Stimulated activated effector memory CD8-positive, alpha-beta T cell treated with anti-CD3 and anti-CD28 coated beads, Interleukin-12 subunit alpha, Interleukin-12 subunit beta, amount 100 ng/mL, for 72 hours (primary cell): ENCODE results near the gene JOSD1.
A peak's percentile ranks its signal among the peaks of the same experiment; 100 is the strongest.

ENCODE experiments used
- ATAC-seq: fragments of 150-1000 bp; cut with Tn5 transposase; 2 replicates; pipeline ENCODE4 v1.10.0; 2021
- DNase-seq, 2 donors: peaks; one replicate each; pipeline ENCODE4 v3.0.0; 2021 to 2022; ENCODE audit warnings: low spot score in 2 of 2
- H3K27ac Mint-ChIP-seq: one replicate; pipeline ENCODE4 v1.8.0; 2022; ENCODE audit warnings: mild to moderate bottlenecking, mixed read lengths
- H3K36me3 Mint-ChIP-seq: one replicate; pipeline ENCODE4 v1.8.0; 2022; ENCODE audit warnings: mild to moderate bottlenecking, mixed read lengths
- H3K4me1 Mint-ChIP-seq: one replicate; pipeline ENCODE4 v1.8.0; 2022; ENCODE audit warnings: mixed read lengths
- H3K4me3 Mint-ChIP-seq: one replicate; pipeline ENCODE4 v1.8.0; 2022; ENCODE audit warnings: mild to moderate bottlenecking, mixed read lengths
- H3K9me3 Mint-ChIP-seq: one replicate; pipeline ENCODE4 v1.8.0; 2022; ENCODE audit warnings: mixed read lengths

The JOSD1 gene

DNA sequence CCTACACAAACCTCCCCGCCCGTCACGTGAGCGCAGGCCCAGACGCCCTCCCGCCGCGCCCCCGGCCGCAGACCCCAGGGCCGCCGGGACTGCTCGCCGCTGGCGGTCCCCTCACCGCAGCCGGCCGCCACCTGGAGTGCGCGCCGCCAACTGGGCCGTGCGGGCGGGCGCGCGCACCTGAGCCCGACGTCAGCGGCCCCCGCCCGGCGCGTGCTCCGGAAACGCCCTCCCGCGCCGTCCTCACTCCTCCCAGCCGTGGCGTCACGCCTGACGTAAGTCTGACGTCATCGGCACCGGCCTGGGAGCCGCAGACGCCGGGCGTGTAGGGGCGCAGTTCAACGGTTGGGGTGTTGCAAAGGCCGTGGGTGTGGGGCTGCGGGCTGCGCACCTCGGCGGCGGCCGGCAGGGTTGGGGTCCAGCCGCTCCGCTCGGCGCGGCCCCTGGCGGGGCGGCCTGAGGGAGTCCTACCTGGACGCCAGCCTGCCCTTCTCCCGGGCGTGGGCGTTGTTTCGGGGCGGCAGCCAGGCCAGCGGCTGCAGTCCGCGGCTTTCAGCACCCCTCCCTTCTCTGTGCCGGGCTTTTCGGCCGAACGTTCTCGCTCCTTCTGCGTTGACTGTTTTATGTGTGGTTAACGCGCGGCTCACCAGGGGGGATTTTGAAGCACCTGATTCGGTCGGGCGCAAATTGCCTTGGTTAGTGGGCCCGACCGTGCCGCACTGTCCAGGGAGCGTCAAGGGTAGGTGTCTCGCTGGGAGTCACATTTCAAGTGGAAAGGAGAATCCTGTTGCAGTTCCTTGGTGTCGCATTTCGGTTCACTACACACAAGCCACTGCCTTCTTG is at the start of gene JOSD1:
TSS of gene JOSD1 (minus strand) at position 155 of the 840 bp plus-strand sequence. CDS start 956 bp downstream, outside the sequence.
- H3K27ac Mint-ChIP-seq = peak within 1 kb of the TSS; percentile 91
- peaks cover 55% of the 10 kb centered on the region for H3K36me3 Mint-ChIP-seq
- H3K4me1 Mint-ChIP-seq = peaks cover 37% of the 10 kb centered on the region
- peak; percentile 99 for DNase-seq
- H3K4me3 Mint-ChIP-seq = peak within 1 kb of the TSS; percentile 83
- peak; percentile 63 for ATAC-seq
- no peaks in the 10 kb centered on the region for H3K9me3 Mint-ChIP-seq

DNA sequence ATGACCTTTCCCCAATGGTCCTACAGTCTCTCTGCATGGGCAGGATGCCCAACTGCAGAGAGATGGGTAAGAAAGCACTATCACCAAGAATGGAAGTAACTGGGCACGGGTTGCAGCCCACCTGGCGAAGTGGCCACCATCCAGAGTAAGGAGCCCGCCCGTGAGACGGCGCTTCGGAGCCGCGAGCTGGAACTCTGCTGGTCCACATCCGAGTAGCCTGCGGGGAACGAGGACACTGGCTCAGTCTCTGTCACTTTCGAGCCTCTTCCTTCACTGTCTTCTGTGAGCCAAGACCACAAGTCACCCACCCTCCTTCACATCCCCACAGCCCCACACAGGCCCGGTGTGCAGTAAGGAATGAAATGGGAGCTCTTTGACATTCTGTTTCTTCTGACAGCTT is 49.4 kb upstream of the JOSD1 start:
- no peaks in the 10 kb centered on the region for H3K9me3 Mint-ChIP-seq
- H3K36me3 Mint-ChIP-seq = peaks cover 100% of the 10 kb centered on the region
- no peak for ATAC-seq
- no peak for DNase-seq
- peak overlapping the region; percentile 99 for H3K27ac Mint-ChIP-seq
- H3K4me1 Mint-ChIP-seq = peaks cover 52% of the 10 kb centered on the region
- peak overlapping the region; percentile 96 for H3K4me3 Mint-ChIP-seq

DNA sequence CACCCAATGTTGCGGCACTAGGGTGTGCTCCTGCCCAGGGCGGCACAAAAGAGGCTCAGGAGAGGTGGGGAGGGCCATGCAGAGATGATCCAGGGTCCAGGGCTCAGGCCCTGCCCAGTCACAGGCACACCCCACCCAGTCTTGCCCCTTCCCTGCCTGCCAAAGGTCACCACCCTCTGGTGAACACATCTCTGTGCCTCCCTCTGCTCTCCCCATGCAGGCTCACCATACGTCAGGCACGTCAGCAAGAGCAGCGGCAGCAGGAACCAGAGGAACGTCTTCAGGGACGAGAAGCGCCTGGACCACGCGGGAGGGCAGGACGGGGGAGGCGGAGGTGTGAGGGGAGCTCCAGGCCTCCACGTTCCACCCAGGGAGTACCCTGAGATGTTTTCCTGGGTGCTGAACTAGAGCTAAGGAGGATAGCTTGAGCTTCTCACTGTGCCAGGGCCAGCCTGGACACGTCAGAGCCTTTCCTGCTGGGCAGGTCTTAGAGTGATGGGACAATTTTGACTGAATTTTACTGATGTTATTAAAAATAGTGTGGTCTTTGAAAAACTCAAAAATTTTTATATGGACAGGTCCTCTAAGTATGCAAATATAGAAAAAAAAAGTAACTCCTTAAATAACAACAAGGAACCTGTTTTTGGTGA is 47.9 kb upstream of the JOSD1 start:
- H3K4me1 Mint-ChIP-seq = peaks cover 43% of the 10 kb centered on the region
- DNase-seq (no peak), ATAC-seq (no peak)
- no peaks in the 10 kb centered on the region for H3K9me3 Mint-ChIP-seq
- H3K36me3 Mint-ChIP-seq = peaks cover 100% of the 10 kb centered on the region
- no peak overlapping the region for H3K4me3 Mint-ChIP-seq
- H3K27ac Mint-ChIP-seq = peak overlapping the region; percentile 99

DNA sequence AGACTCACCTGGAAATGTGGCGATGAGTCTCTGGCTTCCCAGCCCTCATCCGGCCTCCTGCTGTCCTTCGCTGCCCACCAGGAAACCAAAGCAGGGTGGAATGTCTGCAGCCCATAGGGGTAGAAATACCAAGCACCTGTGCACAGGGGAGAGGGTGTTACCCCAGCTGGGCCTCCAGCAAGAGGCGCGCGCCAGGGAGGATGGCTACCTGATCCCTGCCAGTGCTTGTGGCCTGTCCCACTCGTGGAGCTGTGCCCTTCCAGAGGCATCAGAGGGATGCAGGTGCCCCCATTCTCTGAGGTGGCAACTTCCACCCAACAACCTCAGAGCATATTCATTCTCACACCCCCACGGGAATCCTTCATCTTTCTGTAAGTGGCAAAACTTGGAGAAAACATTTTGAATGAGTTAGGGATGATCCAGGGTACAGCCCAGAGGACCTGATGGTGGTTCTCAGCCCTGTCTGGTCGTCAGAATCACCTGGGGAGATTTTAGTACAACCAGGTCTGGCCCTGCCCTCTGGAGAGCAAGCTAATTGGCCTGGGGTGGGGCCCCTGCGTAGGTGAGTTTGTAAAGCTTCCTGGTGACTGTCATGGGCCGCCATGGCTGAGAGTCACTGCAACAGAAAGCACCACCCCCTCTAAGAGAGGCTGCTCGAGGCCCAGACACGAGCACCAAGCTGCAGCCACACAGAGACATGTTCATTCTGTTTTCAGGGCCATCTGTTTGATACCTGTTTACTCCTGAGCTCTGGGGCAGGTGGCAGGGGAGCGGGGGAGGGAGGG is 45.1 kb upstream of the JOSD1 start:
- Mint-ChIP-seq H3K4me1 (peaks cover 25% of the 10 kb centered on the region), H3K27ac (no peak overlapping the region), H3K9me3 (no peaks in the 10 kb centered on the region), H3K4me3 (no peak overlapping the region), H3K36me3 (peaks cover 100% of the 10 kb centered on the region)
- DNase-seq (no peak), ATAC-seq (no peak)

DNA sequence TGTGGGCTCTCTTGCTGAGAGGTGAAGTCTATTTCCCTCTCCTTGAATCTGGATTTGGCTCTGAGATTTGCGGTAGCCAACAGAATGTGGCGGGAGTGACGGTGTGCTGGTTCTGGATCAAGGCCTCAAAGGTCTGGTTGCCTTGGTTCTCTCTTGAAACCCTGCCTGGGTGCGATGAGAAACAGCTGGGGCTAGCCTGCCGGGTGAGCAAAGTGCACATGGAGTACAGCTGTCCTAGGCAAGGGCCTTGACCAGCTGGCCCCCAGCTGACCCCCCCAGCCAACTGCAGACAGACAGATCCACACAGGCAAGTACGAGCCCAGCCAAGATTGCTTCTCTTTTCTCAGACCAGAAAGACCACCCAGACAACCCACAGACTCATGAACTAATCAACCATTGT is 44.2 kb upstream of the JOSD1 start:
- peaks cover 17% of the 10 kb centered on the region for H3K4me1 Mint-ChIP-seq
- no peak for ATAC-seq
- no peak for DNase-seq
- H3K4me3 Mint-ChIP-seq = no peak overlapping the region
- peak overlapping the region; percentile 37 for H3K27ac Mint-ChIP-seq
- peaks cover 100% of the 10 kb centered on the region for H3K36me3 Mint-ChIP-seq
- H3K9me3 Mint-ChIP-seq = no peaks in the 10 kb centered on the region

DNA sequence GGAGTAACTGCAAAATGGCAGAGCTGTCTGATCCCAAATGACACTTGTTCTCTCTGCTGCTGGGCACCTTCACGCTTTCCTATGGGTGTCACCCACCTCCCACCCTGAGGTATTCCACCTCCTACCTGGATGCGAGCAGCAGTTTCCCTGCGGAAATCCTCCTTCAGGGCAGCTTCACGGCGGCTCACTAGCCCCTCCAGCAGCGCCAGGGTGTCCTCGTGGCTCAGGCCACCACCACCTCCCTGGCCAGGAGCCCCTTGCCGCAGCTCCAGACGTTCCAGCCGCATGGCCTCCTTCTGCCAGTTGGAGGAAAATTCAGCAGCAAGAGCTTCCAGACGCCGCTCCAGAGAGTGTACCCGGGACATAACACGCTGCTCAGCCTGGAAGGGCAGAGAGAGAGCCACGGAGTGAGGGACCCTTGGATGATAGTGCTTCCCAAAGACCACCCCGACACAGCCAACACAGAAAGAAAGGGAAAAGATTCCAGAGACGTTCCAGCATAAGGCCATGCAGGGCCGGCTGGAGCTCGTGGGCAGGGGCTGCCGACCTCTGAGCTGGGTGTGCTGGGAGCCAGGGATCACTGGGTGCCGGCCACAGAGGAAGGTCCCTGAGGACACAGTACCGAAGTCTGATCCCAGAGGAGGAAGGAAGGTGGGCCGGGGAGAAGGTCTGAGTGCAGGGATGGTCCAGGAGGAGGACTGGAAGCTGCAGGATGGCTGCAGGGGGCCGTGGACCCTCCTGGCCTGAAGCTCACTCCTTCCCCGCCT is 41.6 kb upstream of the JOSD1 start:
- H3K27ac Mint-ChIP-seq = peak overlapping the region; percentile 76
- H3K9me3 Mint-ChIP-seq = no peaks in the 10 kb centered on the region
- no peak for DNase-seq
- peaks cover 100% of the 10 kb centered on the region for H3K36me3 Mint-ChIP-seq
- no peak overlapping the region for H3K4me3 Mint-ChIP-seq
- peaks cover 24% of the 10 kb centered on the region for H3K4me1 Mint-ChIP-seq
- no peak for ATAC-seq

DNA sequence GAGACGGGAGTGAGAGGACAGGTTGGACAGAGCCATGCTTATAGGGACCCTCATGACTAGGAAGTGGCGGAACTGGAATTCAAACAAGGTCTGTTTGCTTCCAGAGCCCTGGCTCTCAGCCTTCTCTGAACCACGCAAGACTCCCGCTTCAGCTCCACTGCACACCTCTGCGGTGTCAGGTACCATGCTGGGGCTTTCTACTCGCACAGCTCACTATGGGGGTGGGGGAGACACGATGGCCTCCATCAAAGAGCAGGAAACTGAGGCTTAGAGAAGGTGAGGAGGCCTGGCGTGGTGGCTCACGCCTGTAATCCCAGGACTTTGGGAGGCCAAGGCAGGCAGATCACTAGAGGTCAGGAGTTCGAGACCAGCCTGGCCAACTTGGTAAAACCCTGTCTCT is 40.8 kb upstream of the JOSD1 start:
- Mint-ChIP-seq H3K36me3 (peaks cover 100% of the 10 kb centered on the region), H3K4me1 (peaks cover 29% of the 10 kb centered on the region), H3K27ac (peak overlapping the region; percentile 75), H3K9me3 (no peaks in the 10 kb centered on the region), H3K4me3 (no peak overlapping the region)
- ATAC-seq (no peak), DNase-seq (no peak)

DNA sequence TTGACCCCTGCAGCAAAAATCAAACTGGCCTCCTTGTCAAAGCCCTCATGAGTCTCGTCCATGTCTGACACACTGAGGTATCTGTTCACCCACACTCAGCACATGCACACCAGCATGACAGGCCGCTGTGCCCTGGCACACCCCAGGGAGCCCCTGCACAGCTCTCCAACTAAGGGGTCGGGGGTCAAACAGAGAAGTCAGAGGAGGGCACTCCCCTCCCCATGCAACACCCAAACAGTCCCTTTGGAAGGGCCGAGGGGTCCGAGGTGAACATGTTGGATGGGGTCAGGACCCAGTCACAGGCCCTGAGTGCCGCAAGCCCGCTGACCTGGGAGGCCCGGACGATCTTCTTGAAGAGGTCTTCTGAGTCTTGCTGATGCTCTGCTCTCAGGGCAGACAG is 40.4 kb upstream of the JOSD1 start:
- Mint-ChIP-seq H3K36me3 (peaks cover 100% of the 10 kb centered on the region), H3K4me3 (no peak overlapping the region)

DNA sequence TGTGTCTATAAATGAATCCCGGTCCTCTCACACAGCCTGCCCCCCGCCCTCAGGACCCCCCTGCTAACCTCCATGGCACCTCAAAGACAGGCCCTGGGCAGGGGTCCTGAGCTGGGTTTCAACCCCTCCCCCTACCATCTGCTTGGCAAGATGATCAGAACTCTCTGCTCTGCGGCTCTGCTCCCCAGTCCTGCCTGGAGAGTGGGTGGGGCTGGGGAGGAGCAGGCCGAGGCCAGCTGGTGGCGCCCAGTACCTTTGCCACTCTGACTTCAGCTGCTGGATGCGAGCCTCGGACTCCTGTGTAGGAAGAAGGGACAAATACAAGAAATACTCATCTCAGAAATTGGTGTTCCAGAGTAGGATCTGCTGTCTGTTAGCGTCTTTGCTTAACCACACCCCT is 40.0 kb upstream of the JOSD1 start:
- no peak for DNase-seq
- Mint-ChIP-seq H3K36me3 (peaks cover 100% of the 10 kb centered on the region), H3K4me1 (peaks cover 36% of the 10 kb centered on the region), H3K27ac (peak overlapping the region; percentile 75), H3K9me3 (no peaks in the 10 kb centered on the region), H3K4me3 (no peak overlapping the region)
- ATAC-seq = no peak

More for the DNA sequence above, 40.4 kb upstream of the JOSD1 start:
- ATAC-seq = no peak
- no peak for DNase-seq
- H3K9me3 Mint-ChIP-seq = no peaks in the 10 kb centered on the region
- peaks cover 32% of the 10 kb centered on the region for H3K4me1 Mint-ChIP-seq
- H3K27ac Mint-ChIP-seq = peak overlapping the region; percentile 75

DNA sequence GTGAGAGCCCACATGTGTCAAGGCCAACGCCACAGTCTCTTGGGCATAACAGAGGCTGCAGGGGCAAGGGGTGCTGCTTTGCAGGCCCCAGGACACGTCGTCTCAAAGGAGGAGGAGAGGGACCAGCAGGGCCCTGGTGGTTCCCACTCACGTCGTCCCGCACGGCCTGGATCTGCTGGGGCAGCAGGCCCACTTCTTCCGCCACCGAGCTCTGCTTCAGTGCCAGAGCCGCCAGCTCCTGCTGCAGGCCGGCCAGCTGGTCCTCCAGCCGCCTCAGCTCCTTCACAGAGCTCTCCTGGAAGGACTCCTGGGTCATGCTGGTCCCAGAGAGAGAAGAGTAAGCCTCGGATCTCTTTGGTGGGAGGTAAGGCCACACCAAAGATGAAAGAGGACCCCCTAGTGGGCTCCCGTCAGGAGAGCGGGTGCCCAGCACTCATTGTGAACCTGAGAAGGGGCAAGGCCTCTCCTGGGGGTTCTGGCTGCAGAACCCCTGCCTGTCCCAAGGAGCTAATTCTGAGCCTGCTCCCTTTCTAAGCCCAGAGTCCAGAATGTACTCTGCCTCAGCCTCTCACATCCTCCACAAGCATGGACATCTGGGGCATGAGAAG is 39.5 kb upstream of the JOSD1 start:
- DNase-seq (no peak), ATAC-seq (no peak)
- H3K4me1 Mint-ChIP-seq = peaks cover 41% of the 10 kb centered on the region
- no peaks in the 10 kb centered on the region for H3K9me3 Mint-ChIP-seq
- peaks cover 100% of the 10 kb centered on the region for H3K36me3 Mint-ChIP-seq
- peak overlapping the region; percentile 76 for H3K27ac Mint-ChIP-seq
- no peak overlapping the region for H3K4me3 Mint-ChIP-seq

DNA sequence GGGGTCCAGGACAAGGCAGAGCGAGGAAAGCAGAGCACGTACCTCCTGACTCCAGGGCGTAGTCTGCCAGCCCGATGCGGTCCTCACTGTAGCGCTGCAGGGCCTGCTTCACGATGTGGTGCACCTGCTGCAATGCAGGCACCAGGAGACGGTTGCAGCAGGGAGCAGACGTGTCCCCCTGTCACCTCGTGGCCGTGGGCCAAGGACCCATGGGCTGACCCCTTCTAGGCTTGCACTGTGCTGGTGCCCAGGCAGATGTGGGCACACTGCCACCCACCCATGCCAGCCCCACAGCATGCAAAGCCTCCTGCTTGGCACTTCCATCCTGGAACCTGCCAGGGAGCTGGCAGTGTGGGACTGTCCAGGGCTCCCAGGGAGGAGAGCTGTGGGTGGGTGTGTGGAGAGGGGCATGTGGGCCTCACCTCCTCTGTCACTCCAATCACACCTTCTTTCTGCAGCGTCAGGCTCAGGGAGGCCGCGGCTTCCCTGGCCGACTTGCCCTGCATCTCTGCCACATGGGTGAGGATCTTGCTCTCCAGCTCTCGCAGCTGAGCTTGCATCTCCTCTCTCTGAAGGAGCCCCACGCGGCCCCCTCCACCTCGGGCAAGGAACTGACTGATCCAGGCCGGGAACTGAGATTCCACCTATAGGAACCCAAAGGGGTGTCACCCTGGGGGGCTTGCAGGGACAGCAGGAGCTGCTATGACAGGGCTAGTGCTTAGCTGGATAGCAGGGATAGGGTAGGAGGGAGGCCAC is 38.7 kb upstream of the JOSD1 start:
- H3K4me1 Mint-ChIP-seq = peaks cover 47% of the 10 kb centered on the region
- DNase-seq = no peak
- no peaks in the 10 kb centered on the region for H3K9me3 Mint-ChIP-seq
- H3K27ac Mint-ChIP-seq = peak overlapping the region; percentile 76
- no peak overlapping the region for H3K4me3 Mint-ChIP-seq
- ATAC-seq = no peak
- H3K36me3 Mint-ChIP-seq = peaks cover 100% of the 10 kb centered on the region

DNA sequence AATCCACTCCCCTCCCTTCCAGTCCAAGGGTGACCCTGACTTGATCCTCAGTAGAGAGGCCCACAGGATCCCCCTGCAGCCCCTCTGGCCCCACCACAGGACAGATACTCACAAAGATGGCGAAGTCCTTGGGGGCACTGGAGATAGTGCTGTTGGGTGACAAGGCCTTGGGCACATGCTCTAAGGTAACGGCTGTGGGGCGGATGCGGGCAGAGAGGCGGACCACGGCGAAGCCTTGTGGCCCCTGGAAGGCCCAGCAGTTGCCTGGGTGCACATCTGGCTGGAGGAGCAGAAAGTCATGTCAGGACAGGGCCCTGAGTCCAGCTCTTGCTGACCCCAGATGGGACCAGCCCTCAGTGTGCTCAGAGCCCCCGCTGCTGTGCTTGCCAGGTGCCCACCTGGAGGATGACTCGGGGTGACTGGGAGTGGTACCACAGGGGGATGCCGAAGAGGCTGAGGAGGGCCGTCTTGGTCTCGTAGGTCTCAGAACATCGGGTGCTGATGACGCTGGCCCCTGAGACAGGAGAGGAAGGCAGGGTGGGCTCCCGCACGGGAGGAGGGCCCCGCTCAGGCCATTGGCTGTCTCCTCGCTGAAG is 37.8 kb upstream of the JOSD1 start:
- Mint-ChIP-seq H3K4me3 (no peak overlapping the region), H3K36me3 (peaks cover 100% of the 10 kb centered on the region), H3K4me1 (peaks cover 56% of the 10 kb centered on the region), H3K9me3 (no peaks in the 10 kb centered on the region), H3K27ac (peak overlapping the region; percentile 93)
- DNase-seq (no peak), ATAC-seq (no peak)

DNA sequence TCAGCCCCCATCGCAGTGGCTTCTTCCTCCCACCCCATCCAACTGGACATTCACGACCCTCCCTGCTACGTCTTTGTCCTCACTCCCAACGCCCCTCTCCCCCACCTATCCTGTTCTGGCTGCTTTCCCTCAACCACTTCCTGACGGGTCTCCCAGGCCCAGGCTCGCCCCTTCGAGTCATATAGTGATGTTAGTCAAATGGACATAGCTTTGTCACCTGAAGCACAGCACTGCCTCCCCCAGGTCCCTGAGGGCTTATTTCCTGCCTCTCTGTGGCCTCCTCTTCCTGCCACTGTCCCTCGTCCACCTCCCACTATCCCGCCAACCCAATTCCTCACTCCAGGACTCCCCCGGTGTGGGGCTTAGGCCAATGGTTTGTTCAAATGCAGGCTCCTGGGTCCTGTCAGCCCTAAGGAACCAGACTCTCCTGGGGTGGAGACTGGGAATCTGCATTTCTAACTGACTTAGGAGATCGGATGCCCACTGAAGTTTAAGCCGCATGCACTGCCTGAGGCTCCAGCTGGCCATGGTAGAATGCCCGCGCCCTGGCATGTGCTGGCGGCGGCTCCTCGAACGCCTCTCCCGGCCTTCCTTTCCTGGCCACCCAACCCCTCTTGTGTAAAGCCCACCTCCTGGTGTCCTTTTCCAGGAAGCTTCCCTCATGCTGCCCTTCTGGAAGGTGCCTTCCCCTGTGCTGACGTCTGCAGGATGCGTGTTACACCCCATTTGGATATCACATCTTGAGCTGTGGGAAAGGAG is 36.7 kb upstream of the JOSD1 start:
- H3K36me3 Mint-ChIP-seq = peaks cover 100% of the 10 kb centered on the region

More for the DNA sequence above, 36.7 kb upstream of the JOSD1 start:
- Mint-ChIP-seq H3K9me3 (no peaks in the 10 kb centered on the region), H3K27ac (peak overlapping the region; percentile 93), H3K4me1 (peaks cover 63% of the 10 kb centered on the region), H3K4me3 (no peak overlapping the region)
- DNase-seq (no peak), ATAC-seq (no peak)
